HEK293 (cell line): ENCODE data around the gene H3-3A.

Experiments used
- GLIS2 ChIP-seq: fragments of 450-650 bp; formaldehyde crosslinking; IDR thresholded peaks from 2 replicates; pipeline ENCODE4 v1.5.1; 2016; ENCODE audit warnings: missing biosample characterization, missing genetic modification characterization
- HOXA7 ChIP-seq: sonication (generic); formaldehyde crosslinking; IDR thresholded peaks from 2 replicates; pipeline ENCODE4 v1.8.1; 2022; ENCODE audit warnings: missing genetic modification reagents, borderline replicate concordance
- SALL2 ChIP-seq: fragments of 450-650 bp; formaldehyde crosslinking; IDR thresholded peaks from 2 replicates; pipeline ENCODE4 v1.5.0; 2017; ENCODE audit warnings: missing biosample characterization, mild to moderate bottlenecking, missing genetic modification characterization, borderline replicate concordance
- YY1 ChIP-seq: fragments of 450-650 bp; formaldehyde crosslinking; IDR thresholded peaks from 2 replicates; pipeline ENCODE4 v1.5.1; 2018; ENCODE audit warnings: missing biosample characterization, missing genetic modification characterization
- ZNF121 ChIP-seq: fragments of 450-650 bp; formaldehyde crosslinking; IDR thresholded peaks from 2 replicates; pipeline ENCODE4 v1.5.1; 2016; ENCODE audit warnings: missing biosample characterization, missing genetic modification characterization
- ZNF24 ChIP-seq: fragments of 450-650 bp; formaldehyde crosslinking; IDR thresholded peaks from 2 replicates; pipeline ENCODE4 v1.5.1; 2016; ENCODE audit warnings: missing biosample characterization, missing genetic modification characterization
- ZNF266 ChIP-seq: fragments of 450-650 bp; formaldehyde crosslinking; IDR thresholded peaks from 2 replicates; pipeline ENCODE4 v1.5.1; 2016; ENCODE audit warnings: missing biosample characterization, missing genetic modification characterization, low read depth
- ZNF274 ChIP-seq, 2 experiments: fragments of 200-500 bp in 1 of 2; fragments of 450-650 bp in 1 of 2; sonication (Bioruptor generic) in 1 of 2; formaldehyde crosslinking in 1 of 2; IDR thresholded peaks; 2 replicates each; pipeline versions ENCODE4 v1.5.1 to v1.6.1; 2014 to 2016; ENCODE audit warnings: borderline replicate concordance in 1 of 2, inconsistent platforms in 1 of 2, low read length in 1 of 2, missing biosample characterization in 1 of 2, missing genetic modification characterization in 1 of 2
- ZNF302 ChIP-seq: fragments of 450-650 bp; formaldehyde crosslinking; IDR thresholded peaks from 2 replicates; pipeline ENCODE4 v1.5.1; 2016; ENCODE audit warnings: missing biosample characterization, missing genetic modification characterization, low read depth
- TF ChIP-seq, protein P1 (sequence below): fragments of 450-650 bp; formaldehyde crosslinking; IDR thresholded peaks from 2 replicates; pipeline ENCODE4 v1.5.1; 2016; ENCODE audit warnings: missing biosample characterization, missing genetic modification characterization
- TF ChIP-seq, protein P2 (sequence below): fragments of 450-650 bp; formaldehyde crosslinking; IDR thresholded peaks from 2 replicates; pipeline ENCODE4 v1.5.1; 2016; ENCODE audit warnings: missing biosample characterization, missing genetic modification characterization

DNA sequence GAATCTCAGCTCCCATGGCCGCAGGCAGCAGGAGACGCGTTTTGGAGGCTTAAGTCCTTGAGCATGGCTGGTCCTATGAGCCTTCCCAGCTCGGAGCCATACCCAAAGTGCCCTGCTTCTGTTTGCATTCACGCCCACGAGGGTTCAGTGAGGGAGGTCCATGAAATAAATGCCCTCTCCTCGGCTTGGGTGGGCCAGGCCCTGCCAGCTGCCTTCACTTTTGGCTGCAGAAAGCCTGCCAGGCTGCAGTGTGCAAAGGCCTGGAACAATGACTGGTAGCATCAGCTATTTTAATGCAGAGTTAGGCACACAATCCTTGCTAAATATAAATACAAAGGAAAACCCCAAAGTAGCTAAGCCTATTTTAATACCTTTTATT lies 49.4 kb downstream of the H3-3A start:
- TF ChIP-seq, protein P1, sequence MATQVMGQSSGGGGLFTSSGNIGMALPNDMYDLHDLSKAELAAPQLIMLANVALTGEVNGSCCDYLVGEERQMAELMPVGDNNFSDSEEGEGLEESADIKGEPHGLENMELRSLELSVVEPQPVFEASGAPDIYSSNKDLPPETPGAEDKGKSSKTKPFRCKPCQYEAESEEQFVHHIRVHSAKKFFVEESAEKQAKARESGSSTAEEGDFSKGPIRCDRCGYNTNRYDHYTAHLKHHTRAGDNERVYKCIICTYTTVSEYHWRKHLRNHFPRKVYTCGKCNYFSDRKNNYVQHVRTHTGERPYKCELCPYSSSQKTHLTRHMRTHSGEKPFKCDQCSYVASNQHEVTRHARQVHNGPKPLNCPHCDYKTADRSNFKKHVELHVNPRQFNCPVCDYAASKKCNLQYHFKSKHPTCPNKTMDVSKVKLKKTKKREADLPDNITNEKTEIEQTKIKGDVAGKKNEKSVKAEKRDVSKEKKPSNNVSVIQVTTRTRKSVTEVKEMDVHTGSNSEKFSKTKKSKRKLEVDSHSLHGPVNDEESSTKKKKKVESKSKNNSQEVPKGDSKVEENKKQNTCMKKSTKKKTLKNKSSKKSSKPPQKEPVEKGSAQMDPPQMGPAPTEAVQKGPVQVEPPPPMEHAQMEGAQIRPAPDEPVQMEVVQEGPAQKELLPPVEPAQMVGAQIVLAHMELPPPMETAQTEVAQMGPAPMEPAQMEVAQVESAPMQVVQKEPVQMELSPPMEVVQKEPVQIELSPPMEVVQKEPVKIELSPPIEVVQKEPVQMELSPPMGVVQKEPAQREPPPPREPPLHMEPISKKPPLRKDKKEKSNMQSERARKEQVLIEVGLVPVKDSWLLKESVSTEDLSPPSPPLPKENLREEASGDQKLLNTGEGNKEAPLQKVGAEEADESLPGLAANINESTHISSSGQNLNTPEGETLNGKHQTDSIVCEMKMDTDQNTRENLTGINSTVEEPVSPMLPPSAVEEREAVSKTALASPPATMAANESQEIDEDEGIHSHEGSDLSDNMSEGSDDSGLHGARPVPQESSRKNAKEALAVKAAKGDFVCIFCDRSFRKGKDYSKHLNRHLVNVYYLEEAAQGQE (tag by site-specific recombination) = no peak
- TF ChIP-seq YY1 (tag by site-specific recombination) (no peak), SALL2 (tag by site-specific recombination) (no peak), ZNF302 (tag by site-specific recombination) (no peak), ZNF24 (tag by site-specific recombination) (no peak), ZNF266 (tag by site-specific recombination) (no peak), ZNF274 (IDR thresholded peaks at IDR 0.05; ENCODE audit: low read length) (no peak), ZNF274 (tag by site-specific recombination; IDR thresholded peaks at IDR 0.05; ENCODE audit: borderline replicate concordance) (no peak), ZNF121 (tag by site-specific recombination) (no peak), GLIS2 (tag by site-specific recombination) (no peak), HOXA7 (CRISPR knock-in tag) (no peak)
- TF ChIP-seq, protein P2, sequence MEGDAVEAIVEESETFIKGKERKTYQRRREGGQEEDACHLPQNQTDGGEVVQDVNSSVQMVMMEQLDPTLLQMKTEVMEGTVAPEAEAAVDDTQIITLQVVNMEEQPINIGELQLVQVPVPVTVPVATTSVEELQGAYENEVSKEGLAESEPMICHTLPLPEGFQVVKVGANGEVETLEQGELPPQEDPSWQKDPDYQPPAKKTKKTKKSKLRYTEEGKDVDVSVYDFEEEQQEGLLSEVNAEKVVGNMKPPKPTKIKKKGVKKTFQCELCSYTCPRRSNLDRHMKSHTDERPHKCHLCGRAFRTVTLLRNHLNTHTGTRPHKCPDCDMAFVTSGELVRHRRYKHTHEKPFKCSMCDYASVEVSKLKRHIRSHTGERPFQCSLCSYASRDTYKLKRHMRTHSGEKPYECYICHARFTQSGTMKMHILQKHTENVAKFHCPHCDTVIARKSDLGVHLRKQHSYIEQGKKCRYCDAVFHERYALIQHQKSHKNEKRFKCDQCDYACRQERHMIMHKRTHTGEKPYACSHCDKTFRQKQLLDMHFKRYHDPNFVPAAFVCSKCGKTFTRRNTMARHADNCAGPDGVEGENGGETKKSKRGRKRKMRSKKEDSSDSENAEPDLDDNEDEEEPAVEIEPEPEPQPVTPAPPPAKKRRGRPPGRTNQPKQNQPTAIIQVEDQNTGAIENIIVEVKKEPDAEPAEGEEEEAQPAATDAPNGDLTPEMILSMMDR (tag by site-specific recombination) = no peak
